Activated CD4-positive, CD25-positive, alpha-beta regulatory T cell treated with anti-CD3 and anti-CD28 coated beads, Interleukin-2, amount 50 U/mL, for 16 hours (primary cell): Measurements from ENCODE around the gene PCDHAC1.
"Not testable (repeated sequence)": the region's sequence is repeated elsewhere in the genome, so short reads cannot be mapped to it uniquely, and the experiment has no call there.

Experiments used
- DNase-seq: peaks from one replicate; pipeline ENCODE4 v3.0.0-alpha.2; 2020; ENCODE audit warnings: low read depth, low spot score

Gene PCDHAC1

GRCh38 chr5:140925806-140926442 lies at the start of gene PCDHAC1:
Gene PCDHAC1, plus strand, starts transcription at chr5:140926299. Its CDS starts 594 bp downstream, at chr5:140926893.
- no peak for DNase-seq

DNA sequence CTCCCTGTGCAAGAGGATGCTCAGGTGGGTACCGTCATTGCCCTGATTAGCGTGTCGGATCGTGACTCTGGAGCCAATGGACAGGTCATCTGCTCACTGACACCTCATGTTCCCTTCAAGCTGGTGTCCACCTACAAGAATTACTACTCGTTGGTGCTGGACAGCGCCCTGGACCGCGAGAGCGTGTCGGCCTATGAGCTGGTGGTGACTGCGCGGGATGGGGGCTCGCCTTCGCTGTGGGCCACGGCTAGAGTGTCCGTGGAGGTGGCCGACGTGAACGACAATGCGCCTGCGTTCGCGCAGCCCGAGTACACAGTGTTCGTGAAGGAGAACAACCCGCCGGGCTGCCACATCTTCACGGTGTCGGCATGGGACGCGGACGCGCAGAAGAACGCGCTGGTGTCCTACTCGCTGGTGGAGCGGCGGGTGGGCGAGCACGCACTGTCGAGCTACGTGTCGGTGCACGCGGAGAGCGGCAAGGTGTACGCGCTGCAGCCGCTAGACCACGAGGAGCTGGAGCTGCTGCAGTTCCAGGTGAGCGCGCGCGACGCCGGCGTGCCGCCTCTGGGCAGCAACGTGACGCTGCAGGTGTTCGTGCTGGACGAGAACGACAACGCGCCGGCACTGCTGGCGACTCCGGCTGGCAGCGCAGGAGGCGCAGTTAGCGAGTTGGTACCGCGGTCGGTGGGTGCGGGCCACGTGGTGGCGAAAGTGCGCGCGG lies 49.4 kb upstream of the PCDHAC1 start:
- not testable (repeated sequence) for DNase-seq

DNA sequence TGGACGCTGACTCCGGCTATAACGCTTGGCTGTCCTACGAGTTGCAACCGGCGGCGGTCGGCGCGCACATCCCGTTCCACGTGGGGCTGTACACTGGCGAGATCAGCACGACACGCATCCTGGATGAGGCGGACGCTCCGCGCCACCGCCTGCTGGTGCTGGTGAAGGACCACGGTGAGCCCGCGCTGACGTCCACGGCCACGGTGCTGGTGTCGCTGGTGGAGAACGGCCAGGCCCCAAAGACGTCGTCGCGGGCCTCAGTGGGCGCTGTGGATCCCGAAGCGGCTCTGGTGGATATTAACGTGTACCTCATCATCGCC lies 48.9 kb upstream of the PCDHAC1 start:
- DNase-seq: no peak

DNA sequence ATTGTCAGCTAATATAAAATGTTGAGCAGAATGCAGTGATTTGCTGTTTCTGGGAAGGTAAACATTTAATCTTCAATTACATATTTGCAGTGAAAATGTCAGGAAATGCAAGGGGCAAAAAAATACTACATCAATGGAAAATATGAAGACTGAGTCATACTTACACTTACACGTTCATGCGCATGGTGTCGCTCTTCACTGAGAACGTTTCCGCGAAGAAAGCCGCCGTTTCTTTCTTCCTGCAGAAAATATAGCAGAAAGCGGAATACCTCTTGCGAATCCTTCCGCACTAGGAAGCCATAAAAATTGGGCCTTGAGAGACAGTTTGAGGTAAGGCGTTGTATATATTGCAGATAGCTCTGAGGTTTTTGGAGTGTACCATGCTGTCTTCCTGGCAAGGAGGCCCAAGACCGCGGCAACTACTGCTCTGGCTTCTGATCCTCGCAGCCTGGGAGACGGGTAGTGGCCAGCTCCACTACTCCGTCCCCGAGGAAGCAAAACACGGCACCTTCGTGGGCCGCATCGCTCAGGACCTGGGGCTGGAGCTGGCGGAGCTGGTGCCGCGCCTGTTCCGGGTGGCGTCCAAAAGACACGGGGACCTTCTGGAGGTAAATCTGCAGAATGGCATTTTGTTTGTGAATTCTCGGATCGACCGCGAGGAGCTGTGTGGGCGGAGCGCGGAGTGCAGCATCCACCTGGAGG lies 44.1 kb upstream of the PCDHAC1 start, which contains the start of gene PCDHA13:
PCDHA13 (plus strand) TSS at position 236 of the 702 bp plus-strand sequence; CDS start at position 381, 145 bp downstream.
- DNase-seq: no peak

- DNase-seq: no peak
Observed at GRCh38 chr5:140882591-140882899, 43.6 kb upstream of the PCDHAC1 start.

- DNase-seq: no peak
Observed at GRCh38 chr5:140883373-140883772, 42.7 kb upstream of the PCDHAC1 start.

- no peak for DNase-seq
Observed at GRCh38 chr5:140883927-140884697, 42.0 kb upstream of the PCDHAC1 start.

GRCh38 chr5:140916325-140916724 lies 9.8 kb upstream of the PCDHAC1 start:
- DNase-seq: no peak

GRCh38 chr5:140923601-140924000 lies 2.5 kb upstream of the PCDHAC1 start:
- DNase-seq: no peak

DNA sequence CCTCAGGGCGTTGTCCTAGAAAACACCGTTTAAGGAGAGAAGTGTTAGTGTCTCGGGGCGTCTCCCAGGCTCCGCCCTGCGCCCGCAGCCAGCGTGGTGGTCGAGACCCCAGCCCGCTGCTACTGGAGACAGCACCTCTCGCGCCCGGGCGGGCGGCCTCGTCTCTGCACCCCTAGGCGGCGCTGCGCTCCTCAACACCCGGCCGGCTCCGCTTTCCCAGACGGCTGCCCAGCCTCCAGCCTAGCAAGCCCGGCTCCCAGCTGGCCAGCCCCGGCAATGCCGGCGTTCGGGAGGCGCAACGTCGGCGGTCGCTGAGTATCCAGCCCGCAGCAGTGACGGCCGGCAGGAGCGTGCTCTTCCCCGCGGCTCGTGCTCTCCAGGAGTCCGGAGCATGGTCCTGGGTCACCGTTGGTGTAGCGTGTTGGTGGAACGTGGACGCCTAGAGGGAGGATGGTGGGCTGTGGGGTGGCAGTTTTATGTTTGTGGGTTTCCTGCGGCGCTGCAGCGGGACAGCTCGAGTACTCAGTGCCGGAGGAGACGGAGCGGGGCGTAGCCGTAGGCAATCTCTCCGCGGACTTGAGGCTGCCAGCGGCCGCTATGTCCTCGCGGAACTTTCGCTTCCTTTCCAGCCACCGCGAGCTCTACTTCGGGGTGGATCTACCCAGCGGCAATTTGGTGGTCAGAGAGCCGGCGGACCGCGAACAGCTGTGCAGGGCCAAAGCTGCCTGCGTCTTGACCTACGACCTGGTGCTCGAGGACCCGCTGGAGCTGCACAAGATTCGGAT lies 536 bp downstream of the PCDHAC1 start:
- DNase-seq: no peak

- DNase-seq: no peak
Observed at GRCh38 chr5:140927228-140927573, 1.1 kb downstream of the PCDHAC1 start.

DNA sequence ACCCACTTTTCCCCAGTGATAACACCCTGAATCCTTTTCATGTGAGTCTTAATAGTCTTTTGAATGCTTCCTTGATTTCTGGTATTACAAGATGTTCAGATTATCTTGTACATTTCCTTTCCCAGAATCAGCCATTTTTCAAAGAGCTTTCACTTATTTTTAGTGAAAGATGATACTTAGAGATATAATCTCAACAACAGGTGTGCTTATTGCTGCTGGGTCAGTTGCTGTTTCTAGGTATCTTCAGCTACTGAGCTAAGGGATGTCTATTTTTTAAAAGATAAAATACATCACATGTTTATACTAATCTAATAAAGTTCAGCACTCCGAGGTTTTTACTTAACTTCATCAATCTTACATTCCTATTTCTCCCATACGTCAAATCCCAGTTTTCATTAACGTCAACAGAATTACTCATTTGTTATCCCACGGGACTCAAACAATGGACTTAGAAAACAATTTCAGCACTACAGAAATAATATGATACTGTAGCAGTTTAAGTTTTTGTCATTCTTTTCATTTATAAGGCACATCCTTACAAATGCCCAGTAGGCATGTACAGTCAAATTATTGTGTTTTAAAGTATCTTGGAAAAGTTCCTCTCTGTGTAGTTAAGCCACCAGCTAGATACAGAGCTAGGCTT lies 9.0 kb downstream of the PCDHAC1 start:
- DNase-seq: no peak

DNA sequence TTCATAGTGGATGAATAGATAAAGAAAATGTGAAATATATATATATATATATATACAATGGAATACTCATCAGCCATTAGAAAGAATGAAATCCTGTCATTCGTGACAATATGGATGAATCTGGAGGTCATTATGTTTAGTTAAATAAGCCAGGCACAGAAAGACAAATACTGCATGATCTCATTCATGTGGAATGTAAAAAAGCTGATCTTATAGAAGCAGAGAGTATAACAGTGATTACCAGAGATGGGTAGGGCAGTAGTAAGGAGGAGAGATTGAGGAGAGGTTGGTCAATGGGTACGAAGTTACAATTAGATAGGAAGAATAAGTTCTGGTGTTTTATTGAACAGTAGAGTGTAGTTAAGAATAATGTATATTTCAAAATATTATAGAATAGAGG lies 20.5 kb downstream of the PCDHAC1 start:
- DNase-seq: no peak

GRCh38 chr5:140951636-140952035 lies 25.5 kb downstream of the PCDHAC1 start:
- DNase-seq: no peak

GRCh38 chr5:140953234-140953633 lies 27.1 kb downstream of the PCDHAC1 start:
- DNase-seq: no peak

- DNase-seq: no peak
Observed at GRCh38 chr5:140962190-140962589, 36.1 kb downstream of the PCDHAC1 start.

GRCh38 chr5:140964356-140964755 lies 38.3 kb downstream of the PCDHAC1 start:
- no peak for DNase-seq

DNA sequence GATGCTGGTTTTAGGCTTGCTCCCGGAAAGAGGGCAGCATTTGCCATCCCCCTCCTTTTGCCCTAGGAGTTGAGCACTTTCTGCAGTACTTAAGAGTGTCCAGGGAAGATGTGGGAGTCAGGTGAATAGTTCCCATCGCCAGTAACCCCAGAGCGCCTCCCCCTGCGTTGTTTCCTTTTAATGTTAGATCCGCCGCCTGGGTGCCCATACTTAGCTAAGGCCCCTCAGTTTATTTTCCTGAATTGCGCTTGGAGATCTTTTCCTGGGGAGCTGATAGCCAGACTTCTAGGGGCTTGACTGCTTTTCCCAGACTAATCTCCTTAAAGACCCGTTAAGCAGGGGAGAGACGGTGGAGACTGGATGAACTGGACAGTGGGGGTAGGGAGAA lies 39.8 kb downstream of the PCDHAC1 start:
- DNase-seq: no peak

GRCh38 chr5:140966293-140967225 lies 40.5 kb downstream of the PCDHAC1 start, which contains the start of gene PCDHAC2:
Gene PCDHAC2, plus strand, starts transcription at chr5:140966476. Its CDS starts 291 bp downstream, at chr5:140966767.
- DNase-seq: no peak
